SK-N-SH (cell line): Measurements from ENCODE around the gene PCGF2.

Source experiments
- CHD2 ChIP-seq: fragments of 150-350 bp; IDR thresholded peaks from 2 replicates; pipeline ENCODE4 v1.6.1; 2018; ENCODE audit warnings: low read length; ENCODE audit not compliant: partially characterized antibody
- CTCF ChIP-seq: fragments of 200-600 bp; sonication (generic); IDR thresholded peaks from 2 replicates; pipeline ENCODE4 v1.6.1; 2017; ENCODE audit warnings: antibody characterized with exemption, mild to moderate bottlenecking, moderate library complexity
- EP300 ChIP-seq, 2 experiments: IDR thresholded peaks; 2 replicates each; pipeline versions ENCODE4 v1.4.0 to v1.6.1; 2012; ENCODE audit warnings: borderline replicate concordance in 1 of 2, low read depth in 1 of 2, low read length in 1 of 2
- RAD21 ChIP-seq: IDR thresholded peaks from 2 replicates; pipeline ENCODE4 v1.6.1; 2012; ENCODE audit warnings: mild to moderate bottlenecking, low read length
- RFX5 ChIP-seq: IDR thresholded peaks from 2 replicates; pipeline ENCODE4 v1.6.1; 2012; ENCODE audit warnings: mild to moderate bottlenecking, improper control_type of control experiment, low read length
- USF1 ChIP-seq: IDR thresholded peaks from 2 replicates; pipeline ENCODE4 v1.4.0; 2012; ENCODE audit warnings: low read depth, borderline replicate concordance

GRCh38 chr17:38731526-38732294 is 16.4 kb downstream of the PCGF2 start:
- TF ChIP-seq RFX5: no peak
- no peak for TF ChIP-seq USF1
- no peak for TF ChIP-seq RAD21
- TF ChIP-seq CTCF: no peak
- TF ChIP-seq CHD2: no peak
- TF ChIP-seq EP300 (IDR thresholded peaks at IDR 0.05; ENCODE audit: borderline replicate concordance in 1 of 2, low read depth in 1 of 2, low read length in 1 of 2): no peak
